ENCODE results near the gene RPL32.
"Not testable (repeated sequence)": the region's sequence is repeated elsewhere in the genome, so short reads cannot be mapped to it uniquely, and the experiment has no call there.

Gene RPL32

GRCh38 chr3:12868039-12869034 lies 27.0 kb upstream of the RPL32 start:
- peak overlapping the region; percentile 59 for H3K4me3 ChIP-seq

GRCh38 chr3:12866836-12867235 lies 25.5 kb upstream of the RPL32 start:
- Histone ChIP-seq H3K4me3 (no peak overlapping the region), H3K27ac (no peak overlapping the region), H3K4me2 (no peak overlapping the region), H3K27me3 (no peaks in the 10 kb centered on the region), H4K20me1 (peaks cover 14% of the 10 kb centered on the region; the same call in 1 of the 2 replicates), H3K4me1 (peaks cover 36% of the 10 kb centered on the region), H3K9me3 (peaks cover 20% of the 10 kb centered on the region), H3K9ac (no peak overlapping the region), H3K36me3 (no peaks in the 10 kb centered on the region)
- TF ChIP-seq Cebpa-rat (IDR thresholded peaks at IDR 0.05) = no peak

More at GRCh38 chr3:12868039-12869034, 27.0 kb upstream of the RPL32 start:
- no peak overlapping the region for H3K27ac ChIP-seq
- H3K4me1 ChIP-seq = peaks cover 28% of the 10 kb centered on the region
- H3K9ac ChIP-seq = no peak overlapping the region
- peaks cover 14% of the 10 kb centered on the region; the same call in 1 of the 2 replicates for H4K20me1 ChIP-seq
- peaks cover 20% of the 10 kb centered on the region for H3K9me3 ChIP-seq
- no peaks in the 10 kb centered on the region for H3K36me3 ChIP-seq
- H3K27me3 ChIP-seq = no peaks in the 10 kb centered on the region
- peak overlapping the region; percentile 86 for H3K4me2 ChIP-seq
- no peak for TF ChIP-seq Cebpa-rat (IDR thresholded peaks at IDR 0.05)

GRCh38 chr3:12865271-12865670 lies 23.9 kb upstream of the RPL32 start:
- no peak overlapping the region for H3K4me3 ChIP-seq
- no peak for TF ChIP-seq Cebpa-rat (IDR thresholded peaks at IDR 0.05)
- no peak overlapping the region for H3K4me2 ChIP-seq
- no peaks in the 10 kb centered on the region for H3K27me3 ChIP-seq
- no peaks in the 10 kb centered on the region for H3K36me3 ChIP-seq
- H3K9me3 ChIP-seq = peaks cover 20% of the 10 kb centered on the region
- no peak overlapping the region for H3K9ac ChIP-seq
- no peak overlapping the region for H3K27ac ChIP-seq
- peaks cover 14% of the 10 kb centered on the region; the same call in 1 of the 2 replicates for H4K20me1 ChIP-seq
- peaks cover 45% of the 10 kb centered on the region for H3K4me1 ChIP-seq

GRCh38 chr3:12862387-12862786 lies 21.0 kb upstream of the RPL32 start:
- H3K27ac ChIP-seq = no peak overlapping the region
- peaks cover 20% of the 10 kb centered on the region for H3K9me3 ChIP-seq
- no peak overlapping the region for H3K4me3 ChIP-seq
- H3K4me1 ChIP-seq = peaks cover 17% of the 10 kb centered on the region
- H3K36me3 ChIP-seq = no peaks in the 10 kb centered on the region
- no peak for TF ChIP-seq Cebpa-rat (IDR thresholded peaks at IDR 0.05)
- H3K9ac ChIP-seq = no peak overlapping the region
- no peaks in the 10 kb centered on the region for H3K27me3 ChIP-seq
- no peaks in the 10 kb centered on the region for H4K20me1 ChIP-seq
- peak overlapping the region; percentile 38 for H3K4me2 ChIP-seq

- Histone ChIP-seq H3K27me3 (no peaks in the 10 kb centered on the region), H3K4me3 (no peak overlapping the region), H3K27ac (no peak overlapping the region), H3K9ac (no peak overlapping the region), H3K9me3 (peaks cover 20% of the 10 kb centered on the region), H4K20me1 (no peaks in the 10 kb centered on the region), H3K36me3 (no peaks in the 10 kb centered on the region), H3K4me2 (peak overlapping the region; percentile 38), H3K4me1 (peaks cover 22% of the 10 kb centered on the region)
- no peak for TF ChIP-seq Cebpa-rat (IDR thresholded peaks at IDR 0.05)
Observed at GRCh38 chr3:12861611-12862010, 20.2 kb upstream of the RPL32 start.

GRCh38 chr3:12859840-12860239 lies 18.5 kb upstream of the RPL32 start:
- Histone ChIP-seq H4K20me1 (no peaks in the 10 kb centered on the region), H3K4me3 (no peak overlapping the region), H3K27me3 (no peaks in the 10 kb centered on the region), H3K4me2 (no peak overlapping the region), H3K36me3 (no peaks in the 10 kb centered on the region), H3K27ac (no peak overlapping the region), H3K9me3 (peaks cover 8% of the 10 kb centered on the region), H3K4me1 (peaks cover 40% of the 10 kb centered on the region), H3K9ac (no peak overlapping the region)
- no peak for TF ChIP-seq Cebpa-rat (IDR thresholded peaks at IDR 0.05)

- Histone ChIP-seq H3K4me3 (no peak overlapping the region), H3K4me1 (peaks cover 57% of the 10 kb centered on the region), H3K36me3 (no peaks in the 10 kb centered on the region), H3K9ac (no peak overlapping the region), H3K27ac (peak overlapping the region; percentile 49; the same call in 1 of the 2 replicates), H3K9me3 (no peaks in the 10 kb centered on the region), H3K4me2 (peak overlapping the region; percentile 53), H3K27me3 (no peaks in the 10 kb centered on the region), H4K20me1 (peaks cover 7% of the 10 kb centered on the region; the same call in 1 of the 2 replicates)
- TF ChIP-seq Cebpa-rat (IDR thresholded peaks at IDR 0.05) = no peak
Observed at GRCh38 chr3:12856626-12857025, 15.3 kb upstream of the RPL32 start.

- no peaks in the 10 kb centered on the region for H3K36me3 ChIP-seq
Observed at GRCh38 chr3:12854565-12854964, 13.2 kb upstream of the RPL32 start.

GRCh38 chr3:12853847-12854246 lies 12.5 kb upstream of the RPL32 start:
- H3K27me3 ChIP-seq, H4K20me1 ChIP-seq, H3K36me3 ChIP-seq, H3K9me3 ChIP-seq, H3K27ac ChIP-seq, H3K4me3 ChIP-seq, H3K9ac ChIP-seq: not testable (repeated sequence)
- Histone ChIP-seq H3K4me2 (peak overlapping the region; percentile 79), H3K4me1 (peaks cover 50% of the 10 kb centered on the region)

More at GRCh38 chr3:12854565-12854964, 13.2 kb upstream of the RPL32 start:
- no peaks in the 10 kb centered on the region for H3K27me3 ChIP-seq
- H3K9ac ChIP-seq = no peak overlapping the region
- peaks cover 50% of the 10 kb centered on the region for H3K4me1 ChIP-seq
- TF ChIP-seq Cebpa-rat (IDR thresholded peaks at IDR 0.05) = no peak
- H3K4me3 ChIP-seq = no peak overlapping the region
- peak overlapping the region; percentile 79 for H3K4me2 ChIP-seq
- peaks cover 9% of the 10 kb centered on the region; the same call in 1 of the 2 replicates for H3K9me3 ChIP-seq
- no peak overlapping the region for H3K27ac ChIP-seq
- peaks cover 7% of the 10 kb centered on the region; the same call in 1 of the 2 replicates for H4K20me1 ChIP-seq

- no peak overlapping the region for H3K9ac ChIP-seq
- no peak overlapping the region for H3K27ac ChIP-seq
- no peak for TF ChIP-seq Cebpa-rat (IDR thresholded peaks at IDR 0.05)
- H3K4me3 ChIP-seq = no peak overlapping the region
- peaks cover 7% of the 10 kb centered on the region; the same call in 1 of the 2 replicates for H4K20me1 ChIP-seq
- peaks cover 9% of the 10 kb centered on the region; the same call in 1 of the 2 replicates for H3K9me3 ChIP-seq
- H3K4me1 ChIP-seq = peaks cover 50% of the 10 kb centered on the region
- no peaks in the 10 kb centered on the region for H3K36me3 ChIP-seq
- H3K27me3 ChIP-seq = no peaks in the 10 kb centered on the region
- 0 out of 2 replicates have a peak overlapping the region, but pooled peaks have one; percentile 79 for H3K4me2 ChIP-seq
Observed at GRCh38 chr3:12852201-12852600, 10.8 kb upstream of the RPL32 start.
